ENCODE data around the gene NRXN3. TPM values are rescaled to one million over a fixed set of nuclear protein-coding genes. Genes with fewer than 3 reads are reported as not detected.
A peak's percentile ranks its signal among the peaks of the same experiment; 100 is the strongest.

NRXN3 gene
- polyA plus RNA-seq, 1 donor from 2014 or later, result 110 TPM

GRCh38 chr14:78836777-78837176, 666.6 kb downstream of the NRXN3 start:
- H2AFZ ChIP-seq (ENCODE audit: low read depth, low read length), result no peak overlapping the region
- H3K4me3 ChIP-seq (ENCODE audit: low read length), result no peak overlapping the region
- TF ChIP-seq CTCF (IDR thresholded peaks at IDR 0.05; ENCODE audit: poor library complexity, severe bottlenecking) (peak; percentile 77), TAF1 (IDR thresholded peaks at IDR 0.05; ENCODE audit: low read depth) (no peak), RAD21 (conservative IDR thresholded peaks at IDR 0.05) (peak; percentile 81), SMC3 (conservative IDR thresholded peaks at IDR 0.05; ENCODE audit: poor library complexity) (peak; percentile 69)

GRCh38 chr14:78838959-78839358, 668.8 kb downstream of the NRXN3 start:
- Histone ChIP-seq H3K27me3 (ENCODE audit: insufficient read depth, low read depth, low read length) (no peaks in the 10 kb centered on the region), H3K4me3 (ENCODE audit: low read length) (no peak overlapping the region), H3K9me3 (ENCODE audit: low read length) (no peaks in the 10 kb centered on the region), H3F3A (ENCODE audit: insufficient read depth, low read length, poor library complexity, severe bottlenecking) (peaks cover 8% of the 10 kb centered on the region), H3K27ac (ENCODE audit: low read length) (no peak overlapping the region), H3K79me2 (replicated peaks; ENCODE audit: insufficient read depth, low read length) (no peaks in the 10 kb centered on the region), H2AFZ (ENCODE audit: low read depth, low read length) (no peak overlapping the region), H3K9ac (ENCODE audit: low read length) (no peak overlapping the region), H3K9me2 (ENCODE audit: insufficient read depth, low read length) (no peaks in the 10 kb centered on the region), H4K20me1 (ENCODE audit: insufficient read depth) (no peaks in the 10 kb centered on the region), H3K36me3 (ENCODE audit: insufficient read depth, low read length) (no peaks in the 10 kb centered on the region), H3K4me2 (ENCODE audit: low read length) (no peak overlapping the region)
- TF ChIP-seq EZH2 (IDR thresholded peaks at IDR 0.05; ENCODE audit: borderline replicate concordance, insufficient read depth, low read length, poor library complexity, severe bottlenecking) (no peak), SMC3 (conservative IDR thresholded peaks at IDR 0.05; ENCODE audit: poor library complexity) (no peak)

More at GRCh38 chr14:78836777-78837176, 666.6 kb downstream of the NRXN3 start:
- Histone ChIP-seq H3K4me2 (ENCODE audit: low read length) (no peak overlapping the region), H3F3A (ENCODE audit: insufficient read depth, low read length, poor library complexity, severe bottlenecking) (peaks cover 8% of the 10 kb centered on the region), H3K27me3 (ENCODE audit: insufficient read depth, low read depth, low read length) (no peaks in the 10 kb centered on the region), H3K36me3 (ENCODE audit: insufficient read depth, low read length) (no peaks in the 10 kb centered on the region), H4K20me1 (ENCODE audit: insufficient read depth) (no peaks in the 10 kb centered on the region), H3K27ac (ENCODE audit: low read length) (no peak overlapping the region), H3K9me3 (ENCODE audit: low read length) (no peaks in the 10 kb centered on the region), H3K79me2 (replicated peaks; ENCODE audit: insufficient read depth, low read length) (no peaks in the 10 kb centered on the region), H3K9me2 (ENCODE audit: insufficient read depth, low read length) (no peaks in the 10 kb centered on the region), H3K9ac (ENCODE audit: low read length) (no peak overlapping the region)

GRCh38 chr14:78840898-78841297, 670.7 kb downstream of the NRXN3 start:
- Histone ChIP-seq H3K9me3 (ENCODE audit: low read length) (no peaks in the 10 kb centered on the region), H3K36me3 (ENCODE audit: insufficient read depth, low read length) (no peaks in the 10 kb centered on the region), H3K79me2 (replicated peaks; ENCODE audit: insufficient read depth, low read length) (no peaks in the 10 kb centered on the region), H3K9ac (ENCODE audit: low read length) (no peak overlapping the region), H3K4me2 (ENCODE audit: low read length) (no peak overlapping the region), H3F3A (ENCODE audit: insufficient read depth, low read length, poor library complexity, severe bottlenecking) (no peaks in the 10 kb centered on the region), H3K27ac (ENCODE audit: low read length) (no peak overlapping the region), H2AFZ (ENCODE audit: low read depth, low read length) (no peak overlapping the region), H3K9me2 (ENCODE audit: insufficient read depth, low read length) (no peaks in the 10 kb centered on the region), H4K20me1 (ENCODE audit: insufficient read depth) (no peaks in the 10 kb centered on the region), H3K27me3 (ENCODE audit: insufficient read depth, low read depth, low read length) (no peaks in the 10 kb centered on the region), H3K4me3 (ENCODE audit: low read length) (no peak overlapping the region)
- no peak for TF ChIP-seq MXI1 (conservative IDR thresholded peaks at IDR 0.05; ENCODE audit: poor library complexity, severe bottlenecking)
- no peak for TF ChIP-seq CTCF (IDR thresholded peaks at IDR 0.05; ENCODE audit: poor library complexity, severe bottlenecking)
- no peak for TF ChIP-seq EP300 (conservative IDR thresholded peaks at IDR 0.05; ENCODE audit: poor library complexity, severe bottlenecking)
- no peak for TF ChIP-seq POLR2AphosphoS5 (IDR thresholded peaks at IDR 0.05)
- TF ChIP-seq SMC3 (conservative IDR thresholded peaks at IDR 0.05; ENCODE audit: poor library complexity), result no peak
- TF ChIP-seq REST (IDR thresholded peaks at IDR 0.05; ENCODE audit: borderline replicate concordance), result no peak
- TF ChIP-seq TAF1 (IDR thresholded peaks at IDR 0.05; ENCODE audit: low read depth), result no peak
- no peak for TF ChIP-seq RAD21 (conservative IDR thresholded peaks at IDR 0.05)
- TF ChIP-seq EZH2 (IDR thresholded peaks at IDR 0.05; ENCODE audit: borderline replicate concordance, insufficient read depth, low read length, poor library complexity, severe bottlenecking), result no peak
